HCT116 (cell line): ENCODE results near the gene LRRC70. TPM values are rescaled to one million over a fixed set of nuclear protein-coding genes. Genes with fewer than 3 reads are reported as not detected.

Experiments
- ATAC-seq: fragments of 200-7000 bp; cut with Tn5 transposase; 2 replicates; pipeline ENCODE4 v1.9.1; 2020; ENCODE audit warnings: mild to moderate bottlenecking, moderate library complexity
- BruUV-seq: library from RNA; stranded (reverse); fragments of 400-500 nt; replicated peaks from 2 replicates; lab custom pipeline; 2021; lab: Mats Ljungman, UMichigan
- CTCF ChIA-PET: fragments of 300-600 bp; sonication (Branson Sonifier 250); formaldehyde crosslinking; loops from one replicate; lab custom pipeline; 2021; ENCODE audit warnings: antibody characterized with exemption; lab: Charles Lee
- POLR2A ChIA-PET: fragments of 300-600, 350-600 bp; sonication (Branson Sonifier 250); formaldehyde crosslinking; loops from one replicate; lab custom pipeline; 2021; ENCODE audit warnings: antibody characterized with exemption; lab: Charles Lee
- RAD21 ChIA-PET, 2 experiments: fragments of 300-600 bp; sonication (Branson Sonifier 250); formaldehyde crosslinking; loops; one replicate each; lab custom pipeline; 2023; ENCODE audit warnings: low total read pairs in 2 of 2; ENCODE audit not compliant: uncharacterized antibody in 2 of 2, unreplicated experiment in 2 of 2, low non-redundant PET in 1 of 2; lab: Charles Lee
- DNase-seq: peaks from one replicate; pipeline ENCODE4 v3.0.0-alpha.2; 2010; ENCODE audit warnings: low read depth, low spot score
- H2AFZ ChIP-seq: fragments of 200-600 bp; shearing (Covaris generic), sonication (generic); 2 replicates; pipeline ENCODE4 v1.6.1; 2017; ENCODE audit warnings: low read depth, mixed run types, mixed read lengths, antibody characterized with exemption, low read length; ENCODE audit not compliant: poor library complexity, severe bottlenecking
- H3K27ac ChIP-seq: 2 replicates; pipeline ENCODE4 v1.5.1; 2012; ENCODE audit warnings: low read depth, low read length
- H3K27me3 ChIP-seq: fragments of 200-600 bp; sonication (generic); 2 replicates; pipeline ENCODE4 v1.6.1; 2016; ENCODE audit warnings: mixed run types, low read length, mixed read lengths; ENCODE audit not compliant: insufficient read depth
- H3K36me3 ChIP-seq, 2 experiments: fragments of 200-500 bp in 1 of 2; fragments of 200-600 bp in 1 of 2; sonication (Bioruptor generic) in 1 of 2; sonication (generic) in 1 of 2; 2 replicates each; pipeline versions ENCODE4 v1.5.1 to v1.6.1; 2014 to 2016; ENCODE audit warnings: low read length in 2 of 2, inconsistent platforms in 1 of 2, mixed read lengths in 1 of 2, mixed run types in 1 of 2; ENCODE audit not compliant: insufficient read depth in 2 of 2, control insufficient read depth in 1 of 2
- H3K4me1 ChIP-seq, 2 experiments: fragments of 200-600 bp in 1 of 2; sonication (generic) in 1 of 2; 2 replicates each; pipeline versions ENCODE4 v1.5.1 to v1.6.1; 2012 to 2017; ENCODE audit warnings: low read length in 2 of 2, inconsistent platforms in 1 of 2, mild to moderate bottlenecking in 1 of 2, mixed read lengths in 1 of 2, mixed run types in 1 of 2, moderate library complexity in 1 of 2; ENCODE audit not compliant: insufficient read depth in 2 of 2, control insufficient read depth in 1 of 2
- H3K4me2 ChIP-seq: fragments of 200-600 bp; sonication (generic); 2 replicates; pipeline ENCODE4 v1.6.1; 2017; ENCODE audit warnings: mixed run types, low read length, mixed read lengths
- H3K4me3 ChIP-seq, 2 experiments: fragments of 200-600 bp in 1 of 2; sonication (generic) in 1 of 2; replicated peaks in 1 of 2; 2 replicates each; pipeline ENCODE4 v1.5.1; 2011 to 2016; ENCODE audit warnings: low read length in 2 of 2, control low read depth in 1 of 2, low read depth in 1 of 2, mild to moderate bottlenecking in 1 of 2, mixed read lengths in 1 of 2, mixed run types in 1 of 2
- H3K79me2 ChIP-seq: fragments of 200-600 bp; sonication (generic); 2 replicates; pipeline ENCODE4 v1.6.1; 2017; ENCODE audit warnings: mild to moderate bottlenecking, mixed run types, low read length, moderate library complexity, mixed read lengths; ENCODE audit not compliant: insufficient read depth
- H3K9ac ChIP-seq: fragments of 200-600 bp; sonication (generic); 2 replicates; pipeline ENCODE4 v1.6.1; 2016; ENCODE audit warnings: low read length, mixed read lengths
- H3K9me2 ChIP-seq: fragments of 200-600 bp; sonication (generic), shearing (Covaris generic); 2 replicates; pipeline ENCODE4 v1.6.1; 2017; ENCODE audit warnings: mixed run types, mild to moderate bottlenecking, moderate library complexity; ENCODE audit not compliant: insufficient read depth
- H3K9me3 ChIP-seq, 2 experiments: fragments of 200-500 bp in 1 of 2; fragments of 200-600 bp in 1 of 2; sonication (Bioruptor generic) in 1 of 2; sonication (generic) in 1 of 2; 2 replicates each; pipeline ENCODE4 v1.6.1; 2014 to 2017; ENCODE audit warnings: low read length in 2 of 2, mixed read lengths in 2 of 2, inconsistent platforms in 1 of 2, low read depth in 1 of 2, mild to moderate bottlenecking in 1 of 2, mixed run types in 1 of 2, moderate library complexity in 1 of 2; ENCODE audit not compliant: control insufficient read depth in 1 of 2, insufficient read depth in 1 of 2
- H4K20me1 ChIP-seq: fragments of 200-600 bp; sonication (generic), shearing (Covaris generic); 2 replicates; pipeline ENCODE4 v1.6.1; 2017; ENCODE audit warnings: mixed run types, mild to moderate bottlenecking, moderate library complexity; ENCODE audit not compliant: insufficient read depth
- CTCF ChIP-seq, 3 experiments: fragments of 200-600 bp in 1 of 3; sonication (generic) in 1 of 3; IDR thresholded peaks in 2 of 3; conservative IDR thresholded peaks in 1 of 3; 2 replicates each; pipeline ENCODE4 v1.5.1; 2012 to 2017; ENCODE audit warnings: low read depth in 2 of 3, low read length in 2 of 3, antibody characterized with exemption in 1 of 3, borderline replicate concordance in 1 of 3, control low read depth in 1 of 3, mild to moderate bottlenecking in 1 of 3, mixed read lengths in 1 of 3, mixed run types in 1 of 3, moderate library complexity in 1 of 3; ENCODE audit not compliant: insufficient read depth in 1 of 3
- EGR1 ChIP-seq: IDR thresholded peaks from 2 replicates; pipeline ENCODE4 v1.6.1; 2012; ENCODE audit warnings: low read depth
- EZH2 ChIP-seq: fragments of 200-600 bp; sonication (generic); IDR thresholded peaks from 2 replicates; pipeline ENCODE4 v1.6.1; 2017; ENCODE audit warnings: antibody characterized with exemption, mixed run types
- EZH2phosphoT487 ChIP-seq: fragments of 200-600 bp; IDR thresholded peaks from 2 replicates; pipeline ENCODE4 v1.6.1; 2018; ENCODE audit warnings: antibody characterized with exemption, borderline replicate concordance
- POLR2A ChIP-seq: IDR thresholded peaks from 2 replicates; pipeline ENCODE4 v1.7.0; 2011; ENCODE audit warnings: borderline replicate concordance; ENCODE audit not compliant: insufficient read depth, insufficient read length; ENCODE audit errors: extremely low read depth
- RAD21 ChIP-seq: IDR thresholded peaks from 2 replicates; pipeline ENCODE4 v1.6.1; 2012; ENCODE audit warnings: low read depth, mild to moderate bottlenecking
- SIN3A ChIP-seq: IDR thresholded peaks from 2 replicates; pipeline ENCODE4 v1.6.1; 2012; ENCODE audit warnings: low read depth
- TCF7L2 ChIP-seq: IDR thresholded peaks from 2 replicates; pipeline ENCODE4 v1.7.0; 2011; ENCODE audit warnings: borderline replicate concordance, inconsistent platforms; ENCODE audit not compliant: insufficient read depth, insufficient read length; ENCODE audit errors: extremely low read depth
- YY1 ChIP-seq: IDR thresholded peaks from 2 replicates; pipeline ENCODE4 v1.6.1; 2011; ENCODE audit warnings: low read length, low read depth, moderate library complexity, mild to moderate bottlenecking; ENCODE audit not compliant: insufficient replicate concordance; ENCODE audit errors: extremely low read depth
- ZBTB33 ChIP-seq: IDR thresholded peaks from 2 replicates; pipeline ENCODE4 v1.6.1; 2011; ENCODE audit warnings: mild to moderate bottlenecking, low read length, moderate library complexity; ENCODE audit not compliant: insufficient replicate concordance; ENCODE audit errors: extremely low read depth
- ZFX ChIP-seq: fragments of 450-650 bp; IDR thresholded peaks from 2 replicates; pipeline ENCODE4 v1.6.1; 2017
- intact Hi-C: fragments of 100-400 bp; cut with micrococcal nuclease; formaldehyde crosslinking; loops from 2 replicates; pipeline ENCODE4 v1.10.0; 2022
- total RNA-seq: library from RNA; stranded (reverse); gene quantifications from one replicate; pipeline ENCODE4 v1.2.1, GENCODE V29; 2021; ENCODE audit not compliant: unreplicated experiment
- TF ChIP-seq, protein P1 (sequence below): IDR thresholded peaks from 2 replicates; pipeline ENCODE4 v1.6.1; 2012; ENCODE audit warnings: low read depth

LRRC70 gene
- total RNA-seq, 1 experiment from 2014 or later = 0.37 TPM

DNA sequence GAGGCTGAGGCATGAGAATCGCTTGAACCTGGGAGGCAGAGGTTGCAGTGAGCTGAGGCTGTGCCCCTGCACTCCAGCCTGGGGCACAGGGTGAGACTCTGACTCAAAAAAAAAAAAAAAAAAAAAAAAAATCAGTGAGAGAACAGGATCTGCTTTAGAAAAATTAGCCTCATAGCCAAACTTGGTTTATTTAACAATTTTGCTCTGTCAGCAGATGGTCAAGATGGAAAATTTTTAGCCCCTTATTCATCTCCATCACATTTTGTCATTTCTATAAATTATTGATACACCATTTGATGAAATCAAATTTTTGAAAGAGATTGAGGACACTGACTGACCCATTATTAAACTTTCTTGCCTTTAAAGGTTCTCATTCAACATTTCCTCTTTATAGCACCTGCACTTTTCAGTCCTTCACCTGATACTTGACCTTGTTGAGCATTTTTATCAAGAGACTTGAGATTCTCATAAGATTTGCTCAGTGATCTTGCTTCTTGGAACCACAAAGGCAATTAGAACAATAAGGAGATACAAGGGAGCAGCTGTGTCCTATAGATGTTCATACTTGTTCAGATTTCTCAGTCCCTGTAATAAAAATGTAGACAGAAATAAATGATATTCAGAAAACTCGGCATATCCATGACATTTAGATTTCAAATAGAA is 38.1 kb downstream of the LRRC70 start:
- H3K9me3 ChIP-seq = no peaks in the 10 kb centered on the region
- TF ChIP-seq EZH2 (no peak), EGR1 (no peak)
- DNase-seq (no peak), ATAC-seq (no peak)
- no peak overlapping the region for H3K4me2 ChIP-seq
- CTCF ChIA-PET = no interaction called here
- POLR2A ChIA-PET = no interaction called here
- no peak overlapping the region for H3K4me3 ChIP-seq
- no peak overlapping the region for H3K9ac ChIP-seq
- intact Hi-C loops = no loop called here
- no peaks in the 10 kb centered on the region; the same call in 1 of the 2 replicates for H4K20me1 ChIP-seq
- H3K27ac ChIP-seq = no peak overlapping the region
- no peaks in the 10 kb centered on the region for H3K79me2 ChIP-seq
- BruUV-seq = no TSS peak
- H3K4me1 ChIP-seq = no peaks in the 10 kb centered on the region
- no peaks in the 10 kb centered on the region for H3K27me3 ChIP-seq
- no peaks in the 10 kb centered on the region for H3K9me2 ChIP-seq
- H2AFZ ChIP-seq = no peak overlapping the region
- no peaks in the 10 kb centered on the region for H3K36me3 ChIP-seq
- RAD21 ChIA-PET = no interaction called here

GRCh38 chr5:62617943-62618342 is 39.3 kb downstream of the LRRC70 start:
- POLR2A ChIA-PET = no interaction called here
- H3K27ac ChIP-seq = no peak overlapping the region
- no peak overlapping the region for H3K4me3 ChIP-seq
- H2AFZ ChIP-seq = no peak overlapping the region
- H3K79me2 ChIP-seq = no peaks in the 10 kb centered on the region
- CTCF ChIA-PET = no interaction called here
- H3K27me3 ChIP-seq = no peaks in the 10 kb centered on the region
- H3K9me2 ChIP-seq = no peaks in the 10 kb centered on the region
- intact Hi-C loops = no loop called here
- RAD21 ChIA-PET = no interaction called here
- no peaks in the 10 kb centered on the region; the same call in 1 of the 2 replicates for H4K20me1 ChIP-seq
- H3K9me3 ChIP-seq = no peaks in the 10 kb centered on the region
- ATAC-seq (no peak), DNase-seq (no peak)
- no peaks in the 10 kb centered on the region for H3K4me1 ChIP-seq
- BruUV-seq = no TSS peak
- H3K4me2 ChIP-seq = no peak overlapping the region
- H3K9ac ChIP-seq = no peak overlapping the region
- H3K36me3 ChIP-seq = no peaks in the 10 kb centered on the region; a peak in 1 of 4 replicates
- TF ChIP-seq ZFX (no peak), ZBTB33 (no peak), SIN3A (no peak), EZH2phosphoT487 (no peak), YY1 (no peak), RAD21 (no peak), CTCF (IDR thresholded peaks at IDR 0.05 in 2 of 3, conservative IDR thresholded peaks at IDR 0.05 in 1 of 3; ENCODE audit: borderline replicate concordance in 1 of 3, insufficient read depth in 1 of 3, low read depth in 2 of 3, low read length in 2 of 3) (no peak), TCF7L2 (no peak), POLR2A (no peak)
- TF ChIP-seq, protein P1, sequence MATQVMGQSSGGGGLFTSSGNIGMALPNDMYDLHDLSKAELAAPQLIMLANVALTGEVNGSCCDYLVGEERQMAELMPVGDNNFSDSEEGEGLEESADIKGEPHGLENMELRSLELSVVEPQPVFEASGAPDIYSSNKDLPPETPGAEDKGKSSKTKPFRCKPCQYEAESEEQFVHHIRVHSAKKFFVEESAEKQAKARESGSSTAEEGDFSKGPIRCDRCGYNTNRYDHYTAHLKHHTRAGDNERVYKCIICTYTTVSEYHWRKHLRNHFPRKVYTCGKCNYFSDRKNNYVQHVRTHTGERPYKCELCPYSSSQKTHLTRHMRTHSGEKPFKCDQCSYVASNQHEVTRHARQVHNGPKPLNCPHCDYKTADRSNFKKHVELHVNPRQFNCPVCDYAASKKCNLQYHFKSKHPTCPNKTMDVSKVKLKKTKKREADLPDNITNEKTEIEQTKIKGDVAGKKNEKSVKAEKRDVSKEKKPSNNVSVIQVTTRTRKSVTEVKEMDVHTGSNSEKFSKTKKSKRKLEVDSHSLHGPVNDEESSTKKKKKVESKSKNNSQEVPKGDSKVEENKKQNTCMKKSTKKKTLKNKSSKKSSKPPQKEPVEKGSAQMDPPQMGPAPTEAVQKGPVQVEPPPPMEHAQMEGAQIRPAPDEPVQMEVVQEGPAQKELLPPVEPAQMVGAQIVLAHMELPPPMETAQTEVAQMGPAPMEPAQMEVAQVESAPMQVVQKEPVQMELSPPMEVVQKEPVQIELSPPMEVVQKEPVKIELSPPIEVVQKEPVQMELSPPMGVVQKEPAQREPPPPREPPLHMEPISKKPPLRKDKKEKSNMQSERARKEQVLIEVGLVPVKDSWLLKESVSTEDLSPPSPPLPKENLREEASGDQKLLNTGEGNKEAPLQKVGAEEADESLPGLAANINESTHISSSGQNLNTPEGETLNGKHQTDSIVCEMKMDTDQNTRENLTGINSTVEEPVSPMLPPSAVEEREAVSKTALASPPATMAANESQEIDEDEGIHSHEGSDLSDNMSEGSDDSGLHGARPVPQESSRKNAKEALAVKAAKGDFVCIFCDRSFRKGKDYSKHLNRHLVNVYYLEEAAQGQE = no peak
